NCI-H526 treated with DMSO at 0.1 percent for 48 hours (cell line): ENCODE data around the gene SLCO2B1.

Source experiments
- DNase-seq: peaks from one replicate; lab custom pipeline; 2025; lab: John Stamatoyannopoulos, UW

Gene SLCO2B1

DNA sequence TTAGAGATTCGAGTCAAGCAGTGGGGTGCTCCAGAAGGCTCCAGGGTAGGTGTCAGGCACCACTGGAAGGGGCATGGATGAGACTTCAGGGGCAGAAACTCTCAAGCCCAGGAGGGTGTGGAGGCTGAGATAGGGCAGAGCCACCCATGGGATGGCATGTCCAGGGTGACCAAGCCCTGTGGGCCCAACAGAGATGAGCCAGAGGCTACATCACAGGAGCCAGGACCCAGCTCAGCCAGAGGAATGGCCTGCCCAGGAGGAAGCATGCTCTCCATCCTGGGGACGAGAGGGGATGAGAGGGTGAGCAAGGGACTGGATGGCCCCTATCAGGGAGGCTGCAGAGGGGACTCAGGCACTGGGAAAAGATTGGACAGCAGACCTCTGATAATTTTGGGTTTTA, 42.8 kb downstream of the SLCO2B1 start:
- no peak for DNase-seq

DNA sequence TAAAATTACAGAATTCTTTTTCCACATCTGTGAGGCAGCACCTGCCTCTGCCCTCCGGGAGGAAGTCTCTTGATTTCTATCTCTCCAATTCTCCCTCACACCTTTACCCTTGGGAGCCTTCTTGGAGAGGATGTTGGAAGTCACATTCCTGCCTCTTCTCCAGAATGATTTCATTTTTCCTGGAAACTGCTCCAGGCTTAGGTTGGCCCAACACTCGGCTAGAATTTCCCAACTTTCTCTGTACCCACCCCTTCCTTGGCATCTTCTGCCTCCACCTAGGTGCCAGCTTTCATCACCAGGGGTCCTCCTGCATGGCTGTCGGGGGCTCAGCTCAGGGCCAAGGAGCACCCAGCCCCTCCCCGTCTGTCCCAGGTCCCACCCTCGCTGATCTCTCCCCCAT, 43.2 kb downstream of the SLCO2B1 start:
- DNase-seq: no peak

DNA sequence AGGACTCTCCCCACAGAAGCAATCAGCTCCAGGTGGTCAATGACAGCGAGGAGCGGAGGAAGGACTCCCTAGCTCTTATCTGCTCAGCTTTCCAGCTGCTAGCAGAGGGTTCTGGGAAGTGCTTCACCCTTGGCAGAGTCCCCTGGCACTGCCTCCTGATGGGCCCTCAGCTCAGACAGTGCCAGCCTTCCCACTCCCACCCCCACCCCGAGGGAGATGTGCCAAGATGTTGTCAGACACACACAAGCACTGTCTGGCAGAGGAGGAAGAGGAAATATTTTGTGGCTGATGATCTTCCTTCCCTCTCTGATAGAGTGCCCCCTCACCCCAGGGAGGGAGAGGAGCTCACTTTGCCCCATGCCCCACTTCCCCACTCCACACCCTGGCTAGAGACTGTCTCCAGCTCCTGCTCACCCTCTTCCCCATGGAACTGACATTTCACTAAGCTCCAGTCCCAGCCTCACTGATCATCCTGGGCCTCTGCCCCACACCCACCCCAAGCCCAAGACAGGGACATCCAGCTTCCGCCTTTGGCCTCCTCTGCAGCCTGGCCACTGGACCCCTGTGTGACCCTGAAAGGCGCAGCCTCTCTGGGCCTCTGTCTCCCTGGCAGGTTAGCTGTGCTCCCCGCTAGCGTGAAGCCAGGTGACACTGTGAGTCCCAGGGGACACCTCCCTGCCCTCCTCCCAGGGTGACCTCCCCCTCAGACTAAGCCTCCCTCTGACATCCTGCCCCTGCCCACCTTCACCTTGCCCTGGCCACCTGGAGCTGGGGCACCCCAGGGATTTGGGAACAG, 44.5 kb downstream of the SLCO2B1 start:
- DNase-seq: no peak

DNA sequence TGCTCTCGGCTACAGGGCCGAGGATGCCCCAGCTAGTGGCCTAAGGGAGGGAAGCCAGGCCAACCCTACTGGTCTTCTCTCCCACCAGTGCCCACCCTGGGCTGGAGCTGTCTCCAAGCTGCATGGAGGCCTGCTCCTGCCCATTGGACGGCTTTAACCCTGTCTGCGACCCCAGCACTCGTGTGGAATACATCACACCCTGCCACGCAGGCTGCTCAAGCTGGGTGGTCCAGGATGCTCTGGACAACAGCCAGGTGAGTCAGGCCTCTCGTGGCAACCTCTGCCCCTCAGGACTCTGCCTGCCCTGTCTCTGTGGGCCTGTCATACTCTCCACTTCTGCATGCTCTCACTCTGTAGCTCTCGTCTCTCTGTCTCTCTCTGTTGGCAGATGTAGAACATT, 45.5 kb downstream of the SLCO2B1 start:
- no peak for DNase-seq

DNA sequence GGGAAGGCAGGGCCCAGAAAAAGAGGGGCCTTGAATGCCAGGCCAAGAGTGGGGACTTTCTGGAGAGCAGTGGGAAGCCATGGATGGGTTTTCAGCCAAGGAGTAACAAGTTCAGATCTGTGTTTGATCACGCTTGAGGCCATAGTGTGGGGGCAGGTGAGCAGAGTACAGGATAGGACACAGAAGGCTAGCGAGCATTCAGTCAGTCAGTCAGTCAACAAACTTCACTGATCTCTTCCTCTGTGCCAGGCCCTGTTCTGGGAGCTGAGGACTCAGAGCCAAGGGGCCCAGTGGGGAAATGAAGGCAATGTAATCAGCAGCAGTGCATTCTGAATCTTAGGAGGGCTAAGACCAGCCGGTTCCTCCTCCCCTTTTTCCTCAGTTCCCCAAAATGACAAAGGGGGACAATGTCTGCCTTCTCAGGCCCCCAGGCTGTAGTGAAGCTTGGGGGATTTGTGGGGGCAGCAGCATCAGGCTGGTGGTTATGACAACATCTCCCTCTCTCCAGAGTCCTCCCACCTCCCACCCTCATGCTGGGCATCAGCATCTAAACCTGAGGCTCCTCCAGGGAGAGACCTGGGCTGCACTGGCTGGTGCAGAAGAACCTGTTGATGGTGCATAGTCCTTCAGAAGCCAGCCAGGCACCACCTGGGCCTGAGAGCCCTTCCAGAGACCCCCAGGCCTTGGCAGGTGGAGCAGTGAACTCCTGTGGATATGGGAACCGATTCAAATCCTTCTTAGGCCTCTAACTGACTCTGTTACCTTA, 46.8 kb downstream of the SLCO2B1 start:
- no peak for DNase-seq

DNA sequence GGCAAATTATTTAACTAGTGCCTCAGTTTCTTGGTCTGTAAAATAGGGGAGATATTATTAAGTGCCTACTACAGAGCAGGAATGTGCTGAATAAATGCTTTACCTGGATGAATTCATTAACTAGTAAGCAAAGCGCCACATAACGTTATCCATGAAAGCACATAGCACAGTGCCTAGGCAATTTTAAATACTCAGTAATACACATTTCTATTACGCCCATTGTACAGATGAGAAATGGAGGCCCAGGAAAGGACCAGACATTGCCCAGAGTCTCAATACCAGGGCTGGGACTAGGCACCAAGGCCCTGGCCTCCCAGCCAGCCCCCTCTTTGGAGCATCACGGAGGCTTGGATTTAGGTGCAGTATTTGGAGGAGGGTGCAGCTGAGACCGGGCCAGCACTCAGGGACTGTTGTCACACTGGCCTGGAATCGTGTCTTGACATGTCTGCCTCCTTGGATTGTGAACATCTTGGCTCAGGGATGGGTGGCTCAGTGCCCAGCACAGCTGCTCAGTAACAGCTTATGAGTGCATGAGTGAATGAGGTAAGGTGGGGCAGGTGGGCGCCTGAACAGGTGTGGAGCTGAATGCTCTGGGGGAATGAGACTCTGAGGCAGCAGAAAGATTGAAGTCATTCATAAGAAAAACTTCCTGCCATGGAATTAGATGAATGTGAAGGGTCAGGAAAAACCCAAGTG, 47.5 kb downstream of the SLCO2B1 start:
- no peak for DNase-seq

DNA sequence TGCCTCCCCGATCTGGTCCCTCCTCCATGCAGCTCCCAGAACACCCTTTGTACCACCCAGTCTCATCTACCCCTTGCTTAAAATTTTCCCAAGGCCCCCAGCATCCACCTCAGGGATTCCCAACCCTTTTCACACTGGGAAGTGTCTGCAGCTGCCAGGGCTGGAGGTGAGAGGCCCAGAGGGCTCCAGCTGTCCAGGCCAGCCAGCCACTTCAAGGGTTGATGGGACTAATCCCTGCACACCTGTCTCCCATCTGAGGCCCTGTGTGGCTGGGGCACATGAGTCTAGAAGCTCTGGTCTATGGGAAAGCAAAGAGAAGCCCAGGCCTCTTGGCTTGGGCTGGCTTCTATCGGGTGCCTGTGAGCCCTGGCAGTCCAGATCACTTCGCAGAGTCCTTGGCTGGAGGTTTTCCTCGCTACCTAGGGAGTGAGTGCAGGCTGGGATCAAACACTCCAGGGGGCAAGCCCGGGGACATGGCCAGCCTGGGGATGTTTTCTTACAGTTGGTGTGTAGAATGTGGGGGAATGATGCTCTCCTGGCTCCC, 48.6 kb downstream of the SLCO2B1 start:
- DNase-seq: no peak

DNA sequence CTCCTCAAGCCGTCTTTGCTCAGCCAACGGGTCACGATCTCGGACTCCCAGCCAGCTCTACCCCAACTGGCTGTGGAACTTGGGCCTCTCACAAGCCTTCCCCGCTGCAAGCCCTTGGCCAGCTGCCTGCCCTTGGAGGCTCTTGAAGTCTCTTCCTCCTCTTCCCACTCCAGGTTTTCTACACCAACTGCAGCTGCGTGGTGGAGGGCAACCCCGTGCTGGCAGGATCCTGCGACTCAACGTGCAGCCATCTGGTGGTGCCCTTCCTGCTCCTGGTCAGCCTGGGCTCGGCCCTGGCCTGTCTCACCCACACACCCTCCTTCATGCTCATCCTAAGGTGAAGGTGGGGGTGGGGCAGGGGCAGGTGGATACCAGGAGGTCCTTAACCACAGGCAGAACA, 49.1 kb downstream of the SLCO2B1 start:
- no peak for DNase-seq

DNA sequence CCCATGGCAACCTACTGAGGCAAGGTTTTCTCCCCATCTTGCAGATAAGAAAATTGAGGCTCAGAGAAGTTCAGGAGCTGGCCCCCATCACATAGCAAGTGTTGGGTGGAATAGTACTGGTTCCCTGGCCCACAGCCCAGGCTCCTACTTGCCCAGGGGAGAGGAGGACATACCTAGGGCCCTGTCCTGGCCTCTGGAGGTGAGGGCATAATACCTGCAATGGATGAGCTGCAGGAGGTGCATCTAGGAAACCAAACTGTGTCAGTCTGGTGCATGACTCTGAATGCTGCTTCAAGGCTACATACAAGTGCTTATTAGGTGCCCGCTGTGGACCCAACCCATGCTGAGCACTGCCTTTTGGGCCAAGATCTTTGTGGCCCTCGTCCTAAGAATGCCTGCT, 49.6 kb downstream of the SLCO2B1 start:
- no peak for DNase-seq

DNA sequence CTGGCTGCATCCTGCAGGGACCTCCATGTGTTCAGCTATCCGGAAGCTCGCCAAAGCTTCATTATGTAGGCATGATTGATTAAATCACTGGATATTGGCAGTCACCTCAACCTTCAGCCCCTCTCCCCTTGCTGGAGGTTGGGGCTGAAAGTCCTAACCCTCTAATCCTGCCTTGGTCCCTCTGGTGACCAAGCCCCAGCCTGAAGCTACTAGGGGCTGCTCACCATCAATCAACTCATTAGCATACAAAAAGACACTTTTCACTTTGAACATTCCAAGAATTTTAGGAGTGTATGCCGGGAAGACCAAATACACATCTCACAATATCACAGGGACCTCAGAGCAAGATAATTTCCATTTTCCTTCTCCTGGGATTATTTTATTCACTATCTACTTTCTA, 50.9 kb downstream of the SLCO2B1 start:
- DNase-seq: no peak

DNA sequence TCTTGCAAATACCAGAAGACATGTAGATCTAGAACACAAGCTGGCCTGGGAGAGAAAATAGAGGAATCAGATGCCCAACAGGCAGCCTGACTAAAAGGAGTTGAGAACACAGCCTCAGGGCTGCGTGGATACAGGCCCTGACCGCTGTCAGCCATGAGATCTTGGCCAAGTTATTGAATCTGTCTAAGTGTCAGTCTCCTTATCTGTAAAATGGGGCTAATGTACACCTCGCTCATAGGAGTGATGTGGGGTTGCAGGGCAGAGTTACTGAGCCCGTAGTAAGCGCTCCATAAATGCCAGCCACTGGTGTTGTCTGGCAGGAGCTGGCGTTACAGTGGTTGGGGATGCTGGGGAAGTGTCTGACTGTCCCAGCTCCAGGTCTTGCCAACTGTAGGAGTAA, 51.3 kb downstream of the SLCO2B1 start:
- DNase-seq: no peak

DNA sequence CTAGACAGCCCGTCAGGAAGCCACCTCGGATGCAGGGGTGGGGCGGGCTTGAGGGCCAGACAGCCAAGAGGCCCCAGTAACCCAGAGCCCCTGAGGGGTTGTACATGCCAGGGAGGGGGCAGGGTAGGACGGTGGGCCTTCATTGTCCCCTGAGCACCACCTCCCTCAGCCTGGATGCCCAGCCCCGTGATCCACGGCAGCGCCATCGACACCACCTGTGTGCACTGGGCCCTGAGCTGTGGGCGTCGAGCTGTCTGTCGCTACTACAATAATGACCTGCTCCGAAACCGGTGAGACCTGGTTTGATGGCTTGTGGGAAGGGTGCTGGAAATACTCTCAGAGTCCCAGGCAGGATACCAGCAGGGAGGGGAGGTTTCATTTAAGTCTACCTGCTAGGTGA, 52.2 kb downstream of the SLCO2B1 start:
- peak; percentile 13 for DNase-seq

DNA sequence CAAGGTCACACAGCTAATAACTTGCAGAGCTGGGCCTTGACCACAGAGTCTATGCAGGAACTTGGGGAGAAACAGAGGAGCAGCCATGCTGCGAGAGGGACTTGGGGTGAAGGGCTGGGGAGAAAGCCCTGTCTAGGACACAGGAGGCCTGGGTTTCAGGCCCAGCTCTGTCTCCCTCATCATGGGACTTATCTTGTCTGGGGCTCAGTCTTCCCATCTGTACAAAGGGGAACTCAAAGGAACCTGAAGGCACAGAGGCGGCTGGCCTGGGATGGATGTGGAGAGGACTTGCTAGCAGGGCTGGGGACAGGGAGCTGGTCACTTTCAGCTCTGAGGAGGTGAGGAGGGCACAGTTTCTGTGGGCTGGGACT, 52.7 kb downstream of the SLCO2B1 start:
- no peak for DNase-seq

DNA sequence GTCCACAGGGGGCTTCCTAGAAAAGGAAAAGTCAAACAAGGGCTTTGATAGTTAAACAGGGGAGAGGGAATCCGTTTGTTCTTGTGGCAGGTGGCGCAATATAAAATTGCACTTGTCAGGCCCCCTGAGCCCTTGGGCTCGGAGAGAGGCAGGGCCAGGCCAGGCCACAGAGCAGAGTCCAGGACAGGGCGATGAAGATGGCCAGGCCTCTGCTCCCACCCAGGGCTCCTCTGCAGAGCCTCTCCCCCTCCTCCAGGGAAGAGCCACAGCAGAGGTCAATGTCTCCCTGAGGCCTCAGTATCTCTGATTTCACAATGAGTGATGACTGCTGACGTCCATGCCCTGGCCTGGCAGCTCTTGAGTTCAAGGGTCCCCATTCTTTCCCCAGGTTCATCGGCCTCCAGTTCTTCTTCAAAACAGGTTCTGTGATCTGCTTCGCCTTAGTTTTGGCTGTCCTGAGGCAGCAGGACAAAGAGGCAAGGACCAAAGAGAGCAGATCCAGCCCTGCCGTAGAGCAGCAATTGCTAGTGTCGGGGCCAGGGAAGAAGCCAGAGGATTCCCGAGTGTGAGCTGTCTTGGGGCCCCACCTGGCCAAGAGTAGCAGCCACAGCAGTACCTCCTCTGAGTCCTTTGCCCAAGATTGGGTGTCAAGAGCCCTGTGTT, 53.2 kb downstream of the SLCO2B1 start:
- DNase-seq: no peak

DNA sequence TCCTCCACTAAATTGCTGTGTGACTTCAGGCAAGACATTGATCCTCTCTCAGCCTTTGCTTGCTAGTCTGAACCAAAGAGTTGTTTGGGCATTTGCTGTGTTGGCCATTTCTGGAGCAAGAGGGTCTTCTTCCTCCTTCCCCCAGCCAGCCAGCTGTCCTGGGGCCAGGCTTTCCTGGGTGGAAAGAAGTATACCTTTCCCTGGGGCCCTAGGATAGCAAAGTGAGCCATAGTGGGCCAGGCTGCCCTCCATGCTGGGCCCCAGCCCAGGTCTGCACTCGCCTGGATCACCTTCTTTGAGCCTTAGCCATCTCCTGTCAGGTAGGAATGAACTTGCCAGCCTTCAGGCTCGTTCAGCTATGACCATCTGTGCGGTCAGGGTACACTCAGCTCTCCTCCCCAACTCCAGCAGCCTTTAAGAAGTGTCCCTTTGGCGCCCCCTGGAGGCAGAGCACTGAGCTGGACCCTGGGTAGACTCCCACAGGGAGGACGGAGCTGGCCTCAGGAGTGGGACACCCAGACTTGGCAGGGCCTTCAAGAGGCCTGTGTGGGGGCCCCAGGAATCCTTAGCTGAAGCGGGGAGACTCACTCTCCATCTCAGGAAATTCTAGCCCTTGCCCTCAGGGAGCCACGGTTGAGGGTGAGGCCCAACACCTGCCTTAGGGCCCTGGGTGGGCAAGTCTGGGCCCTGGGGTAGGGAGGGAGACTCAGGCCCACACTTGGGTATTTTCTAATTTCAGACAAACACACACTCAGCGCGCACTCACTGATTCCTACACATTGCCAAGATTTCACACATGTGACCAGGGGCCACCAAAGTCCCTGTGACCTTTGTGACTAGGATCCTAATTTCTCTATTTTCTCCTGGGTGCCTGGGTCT, 54.0 kb downstream of the SLCO2B1 start:
- peak; percentile 41 for DNase-seq

DNA sequence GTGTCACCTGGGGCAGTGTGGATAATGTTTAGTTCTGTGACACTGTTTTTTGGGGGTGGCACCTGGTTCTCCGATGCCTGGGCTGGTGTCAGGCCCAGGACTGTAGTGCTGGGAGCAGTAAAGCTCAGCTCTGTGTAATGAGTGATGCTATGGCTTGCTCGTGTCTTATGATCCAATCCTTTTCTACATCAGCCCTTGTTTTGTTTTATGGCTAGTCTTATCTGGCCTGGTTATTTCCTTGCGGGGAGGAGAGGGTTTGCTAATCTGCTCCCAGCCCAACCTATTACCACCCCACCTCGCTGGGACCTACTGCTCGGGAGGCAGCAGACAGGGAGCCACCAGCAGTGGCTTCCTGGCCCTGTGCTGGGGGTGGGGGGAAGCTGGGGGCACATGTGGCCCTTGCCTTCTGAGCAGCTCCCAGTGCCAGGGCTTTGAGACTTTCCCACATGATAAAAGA, 54.7 kb downstream of the SLCO2B1 start:
- DNase-seq: no peak

DNA sequence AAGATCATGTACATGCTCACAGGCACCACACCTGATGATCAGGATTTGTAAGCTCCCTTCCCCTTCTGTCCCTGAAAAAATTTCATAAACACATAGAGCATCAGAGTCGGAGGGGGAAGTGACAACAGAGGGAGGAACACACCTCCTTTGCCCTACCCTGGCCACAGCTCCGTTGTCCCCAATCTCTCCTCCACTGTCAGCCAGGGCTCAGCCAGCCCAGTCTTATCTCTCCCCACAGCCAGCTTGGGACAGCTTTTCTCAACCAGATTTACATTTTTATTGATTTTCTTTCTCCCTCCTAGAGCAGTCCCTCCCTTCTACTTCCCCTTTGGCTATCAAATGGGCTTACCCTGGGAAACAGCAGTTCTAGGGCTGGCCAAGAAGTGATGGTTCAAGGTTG, 57.5 kb downstream of the SLCO2B1 start:
- no peak for DNase-seq

DNA sequence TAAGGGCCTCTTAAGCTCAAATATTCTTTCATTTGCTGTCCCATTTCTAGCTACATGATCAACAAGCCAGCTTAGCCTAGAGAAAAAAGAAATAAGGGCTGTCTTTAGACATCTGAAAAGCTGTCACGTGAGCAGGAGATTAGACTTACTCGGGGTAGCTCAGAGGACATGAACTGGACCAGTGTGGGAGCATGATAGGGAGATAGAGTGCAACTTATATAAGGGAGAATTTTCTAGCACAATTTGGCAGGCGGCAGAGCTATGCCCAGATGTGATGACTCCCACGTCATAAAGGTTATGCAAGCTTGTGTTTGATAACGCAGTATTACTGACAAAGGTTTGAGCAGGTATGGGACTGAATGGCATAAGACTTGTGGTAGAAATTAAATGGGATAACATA, 61.5 kb downstream of the SLCO2B1 start:
- no peak for DNase-seq

DNA sequence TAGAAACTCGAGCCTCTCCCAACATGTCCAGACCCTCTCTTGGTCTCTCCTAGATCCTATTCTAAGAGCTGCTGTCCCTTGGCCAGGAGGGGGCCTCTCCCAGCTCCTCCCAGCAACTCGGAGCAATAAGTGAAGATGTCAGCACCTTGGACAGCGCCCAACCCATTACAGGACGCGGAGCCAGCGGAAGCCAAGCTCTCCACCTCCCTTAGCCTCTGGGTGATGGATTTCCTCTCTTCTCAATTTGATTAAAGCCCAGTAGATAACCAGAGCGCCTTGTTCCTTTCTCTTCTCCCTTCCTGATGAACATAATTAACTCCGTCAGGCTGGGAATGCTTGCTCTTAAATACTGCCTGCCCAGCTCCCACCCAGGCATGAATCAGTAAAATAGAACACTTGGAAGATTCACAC, 63.5 kb downstream of the SLCO2B1 start:
- DNase-seq: no peak

DNA sequence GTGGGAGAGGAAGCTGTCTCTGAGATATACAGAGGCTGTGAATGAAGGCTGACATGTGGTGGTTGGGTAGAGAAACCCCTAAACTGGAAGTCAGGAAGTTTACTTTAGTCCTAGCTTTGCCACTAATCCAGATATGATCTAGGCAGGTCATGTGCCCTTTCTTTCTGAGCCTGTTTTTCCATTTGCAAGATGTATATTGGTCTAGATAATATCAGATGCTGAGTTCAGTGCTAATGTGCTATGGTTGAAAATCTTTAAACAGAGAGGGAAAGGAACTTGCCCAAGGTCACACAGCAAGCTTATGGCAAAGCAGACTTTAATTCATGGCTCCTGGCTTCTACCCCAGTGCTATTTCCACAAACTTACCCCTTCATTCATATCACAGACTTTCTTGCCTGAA, 63.9 kb downstream of the SLCO2B1 start:
- DNase-seq: no peak

DNA sequence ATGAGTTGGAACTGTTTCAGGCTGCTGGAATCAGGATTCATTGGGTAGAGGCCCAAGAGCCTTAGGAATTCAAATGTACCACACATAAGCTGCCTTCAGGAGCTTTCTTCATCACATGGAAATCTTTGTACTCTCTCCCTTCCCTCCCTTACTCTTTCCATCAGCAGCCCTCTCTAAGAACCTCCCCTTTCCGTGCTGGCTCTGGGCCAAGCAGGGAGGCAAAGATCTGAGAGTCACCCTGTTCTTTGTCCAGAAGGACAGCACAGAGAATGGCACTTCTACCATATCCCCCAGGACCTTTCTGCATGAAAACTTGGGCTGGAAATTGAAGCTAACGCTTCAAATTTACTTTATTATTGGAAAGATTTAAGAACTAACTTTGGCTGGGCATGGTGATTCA, 69.0 kb downstream of the SLCO2B1 start:
- no peak for DNase-seq
